H9 (cell line): ENCODE data around the gene PLSCR4. TPM values are rescaled to one million over a fixed set of nuclear protein-coding genes. Genes with fewer than 3 reads are reported as not detected.

Source experiments
- DNase-seq: peaks from one replicate; pipeline ENCODE4 v3.0.0-alpha.2; 2017
- H2AFZ ChIP-seq: one replicate; pipeline ENCODE4 v1.6.1; 2013; ENCODE audit warnings: mild to moderate bottlenecking, low read length, control low read depth, moderate library complexity
- H2AK5ac ChIP-seq: 2 replicates; pipeline ENCODE4 v1.6.1; 2013; ENCODE audit warnings: low read length, control low read depth, mixed read lengths; ENCODE audit not compliant: insufficient read length
- H2BK120ac ChIP-seq: one replicate; pipeline ENCODE4 v1.6.1; 2013; ENCODE audit warnings: low read depth, mild to moderate bottlenecking, low read length, control low read depth, inconsistent platforms; ENCODE audit not compliant: poor library complexity, severe bottlenecking
- H2BK12ac ChIP-seq: 2 replicates; pipeline ENCODE4 v1.6.1; 2013; ENCODE audit warnings: low read length, control low read depth, mixed read lengths, low read depth; ENCODE audit not compliant: insufficient read length
- H2BK15ac ChIP-seq: 2 replicates; pipeline ENCODE4 v1.6.1; 2013; ENCODE audit warnings: low read depth, low read length, control low read depth
- H2BK20ac ChIP-seq: one replicate; pipeline ENCODE4 v1.6.1; 2013; ENCODE audit warnings: low read depth, mild to moderate bottlenecking, low read length, control low read depth, inconsistent platforms; ENCODE audit not compliant: poor library complexity, severe bottlenecking
- H2BK5ac ChIP-seq: 2 replicates; pipeline ENCODE4 v1.6.1; 2013; ENCODE audit warnings: low read length, control low read depth, mixed read lengths; ENCODE audit not compliant: insufficient read length
- H3K14ac ChIP-seq: 2 replicates; pipeline ENCODE4 v1.6.1; 2013; ENCODE audit warnings: low read length, control low read depth; ENCODE audit not compliant: insufficient read depth
- H3K18ac ChIP-seq: 2 replicates; pipeline ENCODE4 v1.6.1; 2013; ENCODE audit warnings: low read depth, mild to moderate bottlenecking, mixed read lengths, low read length, control low read depth; ENCODE audit not compliant: insufficient read length
- H3K23ac ChIP-seq: 2 replicates; pipeline ENCODE4 v1.6.1; 2013; ENCODE audit warnings: low read length, control low read depth, mixed read lengths, low read depth; ENCODE audit not compliant: insufficient read length
- H3K23me2 ChIP-seq: 2 replicates; pipeline ENCODE4 v1.6.1; 2013; ENCODE audit warnings: low read depth, mild to moderate bottlenecking, mixed read lengths, low read length, control low read depth; ENCODE audit not compliant: insufficient read length, poor library complexity, severe bottlenecking
- H3K27ac ChIP-seq: 2 replicates; pipeline ENCODE4 v1.5.1; 2013; ENCODE audit warnings: low read length, control low read depth, mixed read lengths, low read depth; ENCODE audit not compliant: insufficient read length
- H3K27me3 ChIP-seq: 2 replicates; pipeline ENCODE4 v1.6.1; 2013; ENCODE audit warnings: low read length, control low read depth, inconsistent platforms; ENCODE audit not compliant: insufficient read depth
- H3K4ac ChIP-seq: 2 replicates; pipeline ENCODE4 v1.6.1; 2013; ENCODE audit warnings: low read depth, mild to moderate bottlenecking, control low read depth, inconsistent platforms, low read length, moderate library complexity
- H3K4me1 ChIP-seq: 2 replicates; pipeline ENCODE4 v1.6.1; 2013; ENCODE audit warnings: low read length, control low read depth, inconsistent platforms; ENCODE audit not compliant: insufficient read depth
- H3K4me2 ChIP-seq: 2 replicates; pipeline ENCODE4 v1.6.1; 2013; ENCODE audit warnings: low read length, control low read depth, mixed read lengths; ENCODE audit not compliant: insufficient read length, insufficient read depth
- H3K56ac ChIP-seq: 2 replicates; pipeline ENCODE4 v1.6.1; 2013; ENCODE audit warnings: low read depth, mild to moderate bottlenecking, mixed read lengths, low read length, control low read depth; ENCODE audit not compliant: insufficient read length
- H3K79me1 ChIP-seq: 2 replicates; pipeline ENCODE4 v1.6.1; 2013; ENCODE audit warnings: low read depth, mild to moderate bottlenecking, moderate library complexity, low read length, control low read depth, inconsistent platforms; ENCODE audit not compliant: insufficient read depth, poor library complexity, severe bottlenecking
- H3K79me2 ChIP-seq: 2 replicates; pipeline ENCODE4 v1.6.1; 2013; ENCODE audit warnings: low read length, control low read depth, inconsistent platforms; ENCODE audit not compliant: insufficient read depth
- H3K9ac ChIP-seq: 2 replicates; pipeline ENCODE4 v1.6.1; 2013; ENCODE audit warnings: low read length, control low read depth, mixed read lengths; ENCODE audit not compliant: insufficient read length; ENCODE audit errors: extremely low read depth
- H3K9me3 ChIP-seq: one replicate; pipeline ENCODE4 v1.6.1; 2013; ENCODE audit warnings: low read depth, low read length, inconsistent platforms; ENCODE audit not compliant: control insufficient read depth
- H3T11ph ChIP-seq: one replicate; pipeline ENCODE4 v1.6.1; 2013; ENCODE audit warnings: mild to moderate bottlenecking, low read length, control low read depth, inconsistent platforms
- H4K20me1 ChIP-seq: one replicate; pipeline ENCODE4 v1.6.1; 2013; ENCODE audit not compliant: control insufficient read depth, insufficient read length, insufficient read depth
- H4K5ac ChIP-seq: 2 replicates; pipeline ENCODE4 v1.6.1; 2013; ENCODE audit warnings: low read depth, mild to moderate bottlenecking, mixed read lengths, low read length, control low read depth; ENCODE audit not compliant: insufficient read length
- H4K8ac ChIP-seq: replicated peaks from 2 replicates; pipeline ENCODE4 v1.6.1; 2013; ENCODE audit warnings: low read length, control low read depth, mixed read lengths, low read depth; ENCODE audit not compliant: insufficient read length
- H4K91ac ChIP-seq: 2 replicates; pipeline ENCODE4 v1.6.1; 2013; ENCODE audit warnings: low read depth, mild to moderate bottlenecking, moderate library complexity, mixed read lengths, low read length, control low read depth; ENCODE audit not compliant: insufficient read length
- H3K27ac Mint-ChIP-seq, 3 experiments: 2 replicates in 2 of 3; 3 replicates in 1 of 3; pipeline ENCODE4 v1.8.0; 2020 to 2021; ENCODE audit warnings: mixed read lengths in 3 of 3, mild to moderate bottlenecking in 1 of 3, moderate library complexity in 1 of 3
- H3K27me3 Mint-ChIP-seq: 2 replicates; pipeline ENCODE4 v1.8.0; 2021; ENCODE audit warnings: low read depth, mild to moderate bottlenecking, moderate library complexity, mixed read lengths
- H3K36me3 Mint-ChIP-seq, 3 experiments: 2 replicates in 2 of 3; 3 replicates in 1 of 3; pipeline ENCODE4 v1.8.0; 2020 to 2021; ENCODE audit warnings: low read depth in 3 of 3, mixed read lengths in 3 of 3; ENCODE audit not compliant: insufficient read depth in 1 of 3
- H3K4me1 Mint-ChIP-seq, 2 experiments: 2 replicates each; pipeline ENCODE4 v1.8.0; 2020; ENCODE audit warnings: mixed read lengths in 2 of 2
- H3K4me3 Mint-ChIP-seq, 2 experiments: 2 replicates in 1 of 2; 3 replicates in 1 of 2; pipeline ENCODE4 v1.8.0; 2020 to 2021; ENCODE audit warnings: mild to moderate bottlenecking in 2 of 2, mixed read lengths in 2 of 2, moderate library complexity in 1 of 2
- H3K9me3 Mint-ChIP-seq, 2 experiments: 2 replicates in 1 of 2; 3 replicates in 1 of 2; pipeline ENCODE4 v1.8.0; 2020; ENCODE audit warnings: mild to moderate bottlenecking in 2 of 2, mixed read lengths in 2 of 2, moderate library complexity in 1 of 2
- CTCF ChIP-seq: fragments of 200-600 bp; sonication (generic); conservative IDR thresholded peaks from 3 replicates; pipeline ENCODE4 v1.8.0; 2021; ENCODE audit warnings: antibody characterized with exemption, mild to moderate bottlenecking
- WGBS: extraction: QIAGEN DNeasy Blood & Tissue Kit; methylation state at CpG from one replicate; pipeline ENCODE4 v1.1.7; 2013; ENCODE audit warnings: missing lambda C conversion rate, low lambda C conversion rate, mixed read lengths; ENCODE audit not compliant: insufficient read length; ENCODE audit errors: extremely low coverage; 5-methylcytosine and 5-hydroxymethylcytosine counted together
- total RNA-seq: library from RNA; stranded (reverse); gene quantifications from 2 replicates; pipeline ENCODE4 v1.2.1, GENCODE V29; 2021

Gene PLSCR4
- total RNA-seq, 1 experiment from 2014 or later: 1.2 TPM

DNA sequence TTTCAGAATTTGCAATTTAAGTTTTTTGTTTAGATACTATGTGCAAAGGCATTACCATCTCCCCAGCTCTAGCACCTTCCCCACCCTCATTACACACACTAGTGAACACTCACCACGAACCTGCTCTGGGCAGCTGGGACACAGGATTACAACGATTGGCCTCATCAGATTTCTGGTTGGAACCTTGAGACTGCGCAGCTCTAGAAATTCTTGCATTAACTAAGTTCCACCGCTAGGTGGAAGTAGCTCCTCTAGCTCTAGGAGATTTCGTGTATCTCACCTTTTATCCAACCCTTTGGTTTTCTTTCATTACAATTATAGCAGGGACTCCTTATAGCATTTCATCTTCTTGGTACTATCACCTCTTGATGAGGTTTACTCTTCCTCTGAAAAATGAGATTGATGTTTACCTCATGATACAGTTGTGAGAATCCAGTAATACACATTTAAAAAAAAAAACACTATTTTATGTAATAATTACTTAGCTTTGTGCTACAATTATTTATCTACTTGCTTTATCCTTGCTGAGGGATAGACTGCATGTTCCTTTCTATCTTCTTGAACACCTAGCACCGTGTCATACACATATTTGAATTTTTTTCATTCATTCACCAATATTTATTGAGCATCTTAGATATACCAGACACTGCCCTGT, 61.3 kb downstream of the PLSCR4 start:
- H3K9me3 ChIP-seq: no peaks in the 10 kb centered on the region
- H2BK120ac ChIP-seq: no peak overlapping the region
- H3K4ac ChIP-seq: no peak overlapping the region
- Mint-ChIP-seq H3K4me3 (no peak overlapping the region), H3K4me1 (peaks cover 2% of the 10 kb centered on the region in 2 experiments; a peak in 2 of 4 replicates), H3K36me3 (no peaks in the 10 kb centered on the region), H3K27me3 (no peaks in the 10 kb centered on the region), H3K9me3 (no peaks in the 10 kb centered on the region), H3K27ac (no peak overlapping the region)
- H3K27ac ChIP-seq: no peak overlapping the region
- H3K9ac ChIP-seq: no peak overlapping the region
- no peak overlapping the region for H4K91ac ChIP-seq
- no peak overlapping the region for H2AK5ac ChIP-seq
- H3K4me1 ChIP-seq: no peaks in the 10 kb centered on the region
- no peak overlapping the region for H2BK15ac ChIP-seq
- H4K5ac ChIP-seq: no peak overlapping the region
- H2BK12ac ChIP-seq: no peak overlapping the region
- H3T11ph ChIP-seq: no peak overlapping the region
- no peak overlapping the region for H3K14ac ChIP-seq
- H3K18ac ChIP-seq: no peak overlapping the region
- H2BK20ac ChIP-seq: no peak overlapping the region
- DNase-seq: peak; percentile 32
- no peaks in the 10 kb centered on the region for H4K20me1 ChIP-seq
- no peak overlapping the region for H2BK5ac ChIP-seq
- WGBS: no CpG with 5 or more reads among the region's 6 CpGs
- no peaks in the 10 kb centered on the region for H3K79me2 ChIP-seq
- no peak overlapping the region for H3K56ac ChIP-seq
- H3K79me1 ChIP-seq: no peaks in the 10 kb centered on the region
- peak; percentile 82 for TF ChIP-seq CTCF
- H3K23ac ChIP-seq: no peak overlapping the region
- no peaks in the 10 kb centered on the region for H3K23me2 ChIP-seq
- H3K4me2 ChIP-seq: no peak overlapping the region
- no peak overlapping the region for H4K8ac ChIP-seq
- H2AFZ ChIP-seq: no peak overlapping the region
- H3K27me3 ChIP-seq: no peaks in the 10 kb centered on the region
